ENCODE measurements around the gene DACH2. TPM values are rescaled to one million over a fixed set of nuclear protein-coding genes. Genes with fewer than 3 reads are reported as not detected.

The DACH2 gene
- total and polyA plus RNA-seq, 7 donors: 0.01 to 0.15 (median 0.01) TPM; not detected in 4

- Histone ChIP-seq H3K4me3 (no peak overlapping the region), H3K27ac (no peak overlapping the region), H3K4me1 (no peaks in the 10 kb centered on the region), H3K36me3 (ENCODE audit: insufficient read depth in 1 of 2, low read depth in 1 of 2) (no peaks in the 10 kb centered on the region), H3K27me3 (ENCODE audit: insufficient read depth in 3 of 3, low read length in 2 of 3) (no peaks in the 10 kb centered on the region), H3K9me3 (peaks cover 9% of the 10 kb centered on the region)
- ATAC-seq (no peak), DNase-seq (no peak)
- intact Hi-C loops (cut with DNase I): no loop called here
- WGBS, 3 donors: 85 to 94% (median 89%) methylated on average over 3 of the region's 3 CpGs
- no peak for TF ChIP-seq CTCF (IDR thresholded peaks at IDR 0.05)
These were observed 174.7 kb downstream of the DACH2 start for GRCh38 chrX:86322913-86323312.

- H3K36me3 ChIP-seq (ENCODE audit: insufficient read depth in 1 of 2, low read depth in 1 of 2): no peaks in the 10 kb centered on the region
- no peaks in the 10 kb centered on the region for H3K9me3 ChIP-seq
- DNase-seq: no peak
- 82 to 86% (median 83%) methylated on average over 1 of the region's 1 CpG for WGBS, 3 donors
- no peak overlapping the region for H3K4me3 ChIP-seq
- no peaks in the 10 kb centered on the region for H3K4me1 ChIP-seq
- H3K27me3 ChIP-seq (ENCODE audit: insufficient read depth in 3 of 3, low read length in 2 of 3): no peaks in the 10 kb centered on the region
- TF ChIP-seq CTCF (IDR thresholded peaks at IDR 0.05): no peak
- no peak for ATAC-seq
- intact Hi-C loops (cut with DNase I): no loop called here
- no peak overlapping the region for H3K27ac ChIP-seq
These were observed 180.9 kb downstream of the DACH2 start for GRCh38 chrX:86329174-86329573.

- Histone ChIP-seq H3K4me1 (no peaks in the 10 kb centered on the region), H3K27ac (no peak overlapping the region), H3K9me3 (no peaks in the 10 kb centered on the region), H3K27me3 (ENCODE audit: insufficient read depth in 3 of 3, low read length in 2 of 3) (no peaks in the 10 kb centered on the region), H3K36me3 (ENCODE audit: insufficient read depth in 1 of 2, low read depth in 1 of 2) (no peaks in the 10 kb centered on the region), H3K4me3 (no peak overlapping the region)
- TF ChIP-seq CTCF (IDR thresholded peaks at IDR 0.05): no peak
- WGBS, 3 donors: 48 to 75% (median 60%) methylated on average over 4 of the region's 4 CpGs
- ATAC-seq (no peak), DNase-seq (no peak)
- intact Hi-C loops (cut with DNase I): no loop called here
These were observed 200.4 kb downstream of the DACH2 start for GRCh38 chrX:86348669-86349068.

GRCh38 chrX:86349115-86349514, 200.9 kb downstream of the DACH2 start:
- DNase-seq (no peak), ATAC-seq (no peak)
- Histone ChIP-seq H3K36me3 (ENCODE audit: insufficient read depth in 1 of 2, low read depth in 1 of 2) (no peaks in the 10 kb centered on the region), H3K4me1 (no peaks in the 10 kb centered on the region), H3K27me3 (ENCODE audit: insufficient read depth in 3 of 3, low read length in 2 of 3) (no peaks in the 10 kb centered on the region), H3K4me3 (no peak overlapping the region), H3K9me3 (no peaks in the 10 kb centered on the region), H3K27ac (no peak overlapping the region)
- WGBS, 3 donors: 75 to 93% (median 89%) methylated on average over 9 to 11 of the region's 11 CpGs
- TF ChIP-seq CTCF (IDR thresholded peaks at IDR 0.05): no peak
- intact Hi-C loops (cut with DNase I): no loop called here

DNA sequence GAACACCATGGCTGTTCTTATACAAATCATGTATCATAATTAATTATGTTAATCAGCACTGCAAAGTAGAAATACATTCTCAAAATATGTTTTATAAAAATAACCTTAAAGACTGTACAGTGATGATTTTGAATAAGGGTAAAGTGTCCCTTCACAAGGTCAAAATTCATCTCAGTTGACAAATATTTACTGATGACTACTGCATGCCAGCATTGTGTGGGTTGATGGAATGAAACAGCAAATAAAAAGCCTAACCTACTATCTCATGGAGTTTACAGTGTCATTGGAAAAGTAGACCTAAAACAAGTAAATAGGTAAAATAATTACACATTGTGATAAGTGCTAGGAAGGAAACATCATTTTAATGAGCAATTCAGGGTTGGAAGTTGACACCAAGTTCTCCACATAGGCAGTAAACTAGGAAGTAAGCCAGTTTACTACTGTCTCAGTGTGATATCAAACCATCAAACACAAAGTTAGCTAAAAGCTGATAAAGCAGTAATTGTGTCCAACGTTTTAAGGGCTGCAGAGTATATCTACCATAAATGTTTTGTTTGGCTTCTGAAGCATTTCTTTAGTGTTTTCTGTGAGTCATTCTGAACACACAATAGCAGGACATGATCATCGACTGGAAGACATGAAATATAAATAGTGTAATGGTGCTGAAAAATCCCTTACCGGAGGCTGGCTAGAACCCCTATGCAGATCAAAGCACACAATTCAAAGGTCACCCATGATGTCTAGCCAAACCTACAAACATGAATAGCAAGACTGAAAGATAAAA, 221.8 kb downstream of the DACH2 start:
- Histone ChIP-seq H3K9me3 (no peaks in the 10 kb centered on the region), H3K27me3 (ENCODE audit: insufficient read depth in 3 of 3, low read length in 2 of 3) (no peaks in the 10 kb centered on the region), H3K4me3 (no peak overlapping the region), H3K27ac (no peak overlapping the region), H3K36me3 (ENCODE audit: insufficient read depth in 1 of 2, low read depth in 1 of 2) (no peaks in the 10 kb centered on the region), H3K4me1 (no peaks in the 10 kb centered on the region)
- no peak for ATAC-seq
- WGBS, 3 donors: 42 to 58% (median 45%) methylated on average over 3 of the region's 3 CpGs
- no peak for DNase-seq
- intact Hi-C loops (cut with DNase I): no loop called here
- no peak for TF ChIP-seq CTCF (IDR thresholded peaks at IDR 0.05)

Data from psoas muscle (tissue), 8 donors.